HFFc6 (cell line): Measurements from ENCODE around the gene ARFGAP1. TPM values are rescaled to one million over a fixed set of nuclear protein-coding genes. Genes with fewer than 3 reads are reported as not detected.

Experiments used
- DNase-seq: peaks from one replicate; pipeline ENCODE4 v3.0.0-alpha.2; 2018
- H3K27ac Mint-ChIP-seq: 2 replicates; pipeline ENCODE4 v1.8.0; 2020; ENCODE audit warnings: mild to moderate bottlenecking, mixed read lengths
- H3K27me3 Mint-ChIP-seq: 2 replicates; pipeline ENCODE4 v1.8.0; 2021; ENCODE audit warnings: mild to moderate bottlenecking, moderate library complexity, mixed read lengths; ENCODE audit not compliant: insufficient read depth
- H3K36me3 Mint-ChIP-seq: 2 replicates; pipeline ENCODE4 v1.8.0; 2021; ENCODE audit warnings: low read depth, mixed read lengths
- H3K4me1 Mint-ChIP-seq: 2 replicates; pipeline ENCODE4 v1.8.0; 2020; ENCODE audit warnings: low read depth, mixed read lengths
- H3K4me3 Mint-ChIP-seq: 2 replicates; pipeline ENCODE4 v1.8.0; 2020; ENCODE audit warnings: mild to moderate bottlenecking, moderate library complexity, mixed read lengths
- H3K9me3 Mint-ChIP-seq: 2 replicates; pipeline ENCODE4 v1.8.0; 2020; ENCODE audit warnings: mild to moderate bottlenecking, mixed read lengths
- CTCF ChIP-seq: fragments of 200-600 bp; sonication (generic); IDR thresholded peaks from 2 replicates; pipeline ENCODE4 v1.5.0; 2021; ENCODE audit warnings: antibody characterized with exemption, mild to moderate bottlenecking
- total RNA-seq, 6 experiments: library from RNA; stranded (reverse); fragmentation: NEBNext Ultra II Directional; extraction: Animal tissue kit (Norgen Biotek cat#: 25700); gene quantifications; 2 replicates in 1 of 6; 3 replicates in 5 of 6; pipeline ENCODE4 v1.2.3, GENCODE V29; 2021

ARFGAP1 gene
- total RNA-seq, 6 experiments from 2014 or later, result 106 to 123 (median 112) TPM

- Mint-ChIP-seq H3K4me3 (no peak overlapping the region), H3K27ac (no peak overlapping the region), H3K27me3 (peaks cover 49% of the 10 kb centered on the region), H3K4me1 (no peaks in the 10 kb centered on the region), H3K9me3 (no peaks in the 10 kb centered on the region), H3K36me3 (no peaks in the 10 kb centered on the region)
- no peak for TF ChIP-seq CTCF
- no peak for DNase-seq
Measured at GRCh38 chr20:63253438-63254231, 19.0 kb upstream of the ARFGAP1 start.

DNA sequence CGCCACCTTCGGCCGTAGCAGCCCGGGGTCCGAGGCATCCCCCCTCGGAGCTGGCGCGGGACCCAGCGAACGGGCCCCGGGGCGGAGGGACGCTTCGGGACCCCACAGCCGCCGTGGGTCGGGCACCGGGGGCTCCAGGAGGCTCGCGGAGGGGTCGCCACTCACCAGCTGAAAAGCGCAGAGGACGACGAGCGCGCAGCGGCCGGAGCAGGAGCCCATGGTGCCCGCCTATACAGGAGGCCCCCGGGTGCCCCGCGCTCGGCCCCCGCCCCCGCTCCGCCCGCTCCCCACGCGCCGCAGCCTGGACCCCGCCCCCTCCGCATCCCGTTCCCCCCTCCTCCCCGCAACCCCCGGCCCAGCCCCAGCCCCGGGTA is 18.4 kb upstream of the ARFGAP1 start, which contains the start of gene NKAIN4:
TSS of gene NKAIN4 (minus strand) at position 232 of the 374 bp plus-strand sequence. CDS start at position 219, 13 bp downstream.
- Mint-ChIP-seq H3K4me1 (no peaks in the 10 kb centered on the region), H3K4me3 (no peak within 1 kb of the TSS), H3K36me3 (no peaks in the 10 kb centered on the region), H3K9me3 (no peaks in the 10 kb centered on the region), H3K27me3 (peaks cover 50% of the 10 kb centered on the region), H3K27ac (no peak within 1 kb of the TSS)
- no peak for TF ChIP-seq CTCF
- DNase-seq, result no peak

GRCh38 chr20:63254606-63255384 is 17.8 kb upstream of the ARFGAP1 start:
- Mint-ChIP-seq H3K27me3 (peaks cover 52% of the 10 kb centered on the region), H3K36me3 (no peaks in the 10 kb centered on the region), H3K9me3 (no peaks in the 10 kb centered on the region), H3K27ac (no peak overlapping the region), H3K4me3 (no peak overlapping the region), H3K4me1 (no peaks in the 10 kb centered on the region)
- no peak for TF ChIP-seq CTCF
- DNase-seq, result no peak

- Mint-ChIP-seq H3K36me3 (no peaks in the 10 kb centered on the region), H3K4me3 (no peak overlapping the region), H3K9me3 (no peaks in the 10 kb centered on the region), H3K4me1 (no peaks in the 10 kb centered on the region), H3K27ac (no peak overlapping the region), H3K27me3 (peaks cover 61% of the 10 kb centered on the region)
- TF ChIP-seq CTCF, result no peak
- no peak for DNase-seq
Measured at GRCh38 chr20:63255931-63256704, 16.5 kb upstream of the ARFGAP1 start.

- DNase-seq, result no peak
- no peaks in the 10 kb centered on the region for H3K36me3 Mint-ChIP-seq
- no peaks in the 10 kb centered on the region for H3K9me3 Mint-ChIP-seq
- no peaks in the 10 kb centered on the region for H3K4me1 Mint-ChIP-seq
- H3K27ac Mint-ChIP-seq, result no peak overlapping the region
- TF ChIP-seq CTCF, result no peak
- H3K27me3 Mint-ChIP-seq, result peaks cover 68% of the 10 kb centered on the region
- no peak overlapping the region; the same call in 1 of the 2 replicates for H3K4me3 Mint-ChIP-seq
Measured at GRCh38 chr20:63256954-63257353, 15.7 kb upstream of the ARFGAP1 start.
